Muscle of leg (tissue), 11 donors: ENCODE measurements around the gene NPAS3. TPM values are rescaled to one million over a fixed set of nuclear protein-coding genes. Genes with fewer than 3 reads are reported as not detected.
A peak's percentile ranks its signal among the peaks of the same experiment; 100 is the strongest.

Source experiments
- DNase-seq: peaks from one replicate; pipeline ENCODE4 v3.0.0; 2013
- H3K27ac ChIP-seq: one replicate; pipeline ENCODE4 v1.5.1; 2013; ENCODE audit warnings: mild to moderate bottlenecking, low read length, control low read depth
- H3K27me3 ChIP-seq: one replicate; pipeline ENCODE4 v1.6.1; 2013; ENCODE audit warnings: low read length; ENCODE audit not compliant: control insufficient read depth, insufficient read depth
- H3K36me3 ChIP-seq: one replicate; pipeline ENCODE4 v1.6.1; 2013; ENCODE audit warnings: low read length; ENCODE audit not compliant: control insufficient read depth, insufficient read depth
- H3K4me1 ChIP-seq: one replicate; pipeline ENCODE4 v1.6.1; 2013; ENCODE audit warnings: low read length; ENCODE audit not compliant: control insufficient read depth, insufficient read depth
- H3K4me3 ChIP-seq: one replicate; pipeline ENCODE4 v1.5.1; 2013; ENCODE audit warnings: low read length, control low read depth
- H3K9me3 ChIP-seq: replicated peaks from 2 replicates; pipeline ENCODE4 v1.6.1; 2013; ENCODE audit warnings: low read depth, low read length; ENCODE audit not compliant: control insufficient read depth
- WGBS: methylation state at CpG from one replicate; pipeline ENCODE4 v1.1.5; 2013; ENCODE audit warnings: missing lambda C conversion rate; ENCODE audit not compliant: insufficient coverage; 5-methylcytosine and 5-hydroxymethylcytosine counted together
- polyA plus RNA-seq, 8 donors: library from polyadenylated mRNA; unstranded; fragments of 120-200 nt; gene quantifications; one replicate each; pipeline versions ENCODE4 v1.2.1 to v1.2.3, GENCODE V29; 2013; ENCODE audit warnings: inconsistent platforms in 1 of 8, low replicate concordance in 1 of 8; ENCODE audit not compliant: insufficient read length in 8 of 8, insufficient read depth in 1 of 8
- total RNA-seq: library from RNA; stranded (reverse); fragments of 120-200 nt; gene quantifications from one replicate; pipeline ENCODE4 v1.2.4, GENCODE V29; 2013

The NPAS3 gene
- total and polyA plus RNA-seq, 9 donors, result 3.4 to 7.6 (median 5.1) TPM

GRCh38 chr14:33566082-33566481, 627.4 kb downstream of the NPAS3 start:
- Histone ChIP-seq H3K27ac (no peak overlapping the region), H3K36me3 (no peaks in the 10 kb centered on the region), H3K4me1 (peaks cover 13% of the 10 kb centered on the region), H3K27me3 (no peaks in the 10 kb centered on the region), H3K4me3 (no peak overlapping the region), H3K9me3 (no peaks in the 10 kb centered on the region)
- whole genome bisulfite sequencing, result 82% methylated on average over 8 of the region's 9 CpGs
- DNase-seq, result no peak

- DNase-seq, result no peak
- Histone ChIP-seq H3K27ac (no peak overlapping the region), H3K27me3 (no peaks in the 10 kb centered on the region), H3K9me3 (no peaks in the 10 kb centered on the region), H3K36me3 (no peaks in the 10 kb centered on the region), H3K4me3 (no peak overlapping the region), H3K4me1 (peaks cover 12% of the 10 kb centered on the region)
- 69% methylated on average over 5 of the region's 10 CpGs for whole genome bisulfite sequencing
These were observed 628.5 kb downstream of the NPAS3 start for GRCh38 chr14:33567023-33567728.

- no peaks in the 10 kb centered on the region for H3K9me3 ChIP-seq
- H3K4me3 ChIP-seq, result no peak overlapping the region
- no peaks in the 10 kb centered on the region for H3K27me3 ChIP-seq
- peaks cover 10% of the 10 kb centered on the region for H3K4me1 ChIP-seq
- no peaks in the 10 kb centered on the region for H3K36me3 ChIP-seq
- no peak overlapping the region for H3K27ac ChIP-seq
- no peak for DNase-seq
- WGBS, result no CpG with 5 or more reads among the region's 4 CpGs
These were observed 629.1 kb downstream of the NPAS3 start for GRCh38 chr14:33567731-33568130.

GRCh38 chr14:33568935-33569579, 630.4 kb downstream of the NPAS3 start:
- H3K4me1 ChIP-seq, result peaks cover 13% of the 10 kb centered on the region
- H3K36me3 ChIP-seq, result no peaks in the 10 kb centered on the region
- no peak overlapping the region for H3K27ac ChIP-seq
- no CpG with 5 or more reads among the region's 3 CpGs for WGBS
- H3K27me3 ChIP-seq, result no peaks in the 10 kb centered on the region
- no peaks in the 10 kb centered on the region for H3K9me3 ChIP-seq
- DNase-seq, result no peak
- H3K4me3 ChIP-seq, result no peak overlapping the region

- WGBS, result 72% methylated on average over 2 of the region's 10 CpGs
- Histone ChIP-seq H3K27ac (no peak overlapping the region), H3K4me3 (no peak overlapping the region), H3K9me3 (no peaks in the 10 kb centered on the region), H3K36me3 (no peaks in the 10 kb centered on the region), H3K27me3 (no peaks in the 10 kb centered on the region), H3K4me1 (peaks cover 13% of the 10 kb centered on the region)
- peak; percentile 73 for DNase-seq
These were observed 631.4 kb downstream of the NPAS3 start for GRCh38 chr14:33569821-33570687.

- Histone ChIP-seq H3K4me1 (peaks cover 13% of the 10 kb centered on the region), H3K27me3 (no peaks in the 10 kb centered on the region), H3K4me3 (no peak overlapping the region), H3K27ac (no peak overlapping the region), H3K9me3 (no peaks in the 10 kb centered on the region), H3K36me3 (no peaks in the 10 kb centered on the region)
- 63% methylated on average over 1 of the region's 5 CpGs for WGBS
- peak; percentile 64 for DNase-seq
These were observed 632.1 kb downstream of the NPAS3 start for GRCh38 chr14:33570694-33571310.

- Histone ChIP-seq H3K4me3 (no peak overlapping the region), H3K36me3 (no peaks in the 10 kb centered on the region), H3K27ac (no peak overlapping the region), H3K9me3 (no peaks in the 10 kb centered on the region), H3K4me1 (peaks cover 8% of the 10 kb centered on the region), H3K27me3 (no peaks in the 10 kb centered on the region)
- DNase-seq, result peak; percentile 74
- WGBS, result 27% methylated on average over 2 of the region's 3 CpGs
These were observed 634.7 kb downstream of the NPAS3 start for GRCh38 chr14:33573301-33573880.

- WGBS, result no CpG with 5 or more reads among the region's 7 CpGs
- Histone ChIP-seq H3K9me3 (no peaks in the 10 kb centered on the region), H3K36me3 (no peaks in the 10 kb centered on the region), H3K4me1 (peaks cover 4% of the 10 kb centered on the region), H3K27ac (no peak overlapping the region), H3K4me3 (no peak overlapping the region), H3K27me3 (no peaks in the 10 kb centered on the region)
- DNase-seq, result no peak
These were observed 637.3 kb downstream of the NPAS3 start for GRCh38 chr14:33576014-33576413.

- no peak overlapping the region for H3K4me3 ChIP-seq
- H3K27me3 ChIP-seq, result no peaks in the 10 kb centered on the region
- no peak for DNase-seq
- no peaks in the 10 kb centered on the region for H3K36me3 ChIP-seq
- H3K27ac ChIP-seq, result no peak overlapping the region
- H3K4me1 ChIP-seq, result no peaks in the 10 kb centered on the region
- no peaks in the 10 kb centered on the region for H3K9me3 ChIP-seq
- 85% methylated on average over 2 of the region's 3 CpGs for WGBS
These were observed 640.0 kb downstream of the NPAS3 start for GRCh38 chr14:33578461-33579216.
